Ovary (tissue), 9 donors: Measurements from ENCODE around the gene JAK2. TPM values are rescaled to one million over a fixed set of nuclear protein-coding genes. Genes with fewer than 3 reads are reported as not detected.

Experiments used
- DNase-seq, 5 donors: peaks; one replicate each; pipeline ENCODE4 v3.0.0-alpha.2; 2019 to 2020
- H3K27ac ChIP-seq, 2 donors: fragments of 200-600 bp; one replicate each; pipeline versions ENCODE4 v1.5.1 to v1.8.0; 2019 to 2022
- H3K27me3 ChIP-seq: fragments of 200-600 bp; one replicate; pipeline ENCODE4 v1.8.0; 2022
- H3K36me3 ChIP-seq: fragments of 200-600 bp; sonication (generic); one replicate; pipeline ENCODE4 v1.5.1; 2019
- H3K4me1 ChIP-seq: one replicate; pipeline ENCODE4 v1.8.1; 2013; ENCODE audit warnings: mild to moderate bottlenecking, moderate library complexity; ENCODE audit not compliant: insufficient read depth
- H3K4me3 ChIP-seq: fragments of 200-600 bp; sonication (generic); one replicate; pipeline ENCODE4 v1.5.1; 2017
- H3K9me3 ChIP-seq, 2 donors: fragments of 200-600 bp in 1 of 2; sonication (generic) in 1 of 2; one replicate each; pipeline versions ENCODE4 v1.5.1 to v1.8.1; 2013 to 2019; ENCODE audit warnings: mild to moderate bottlenecking in 1 of 2, moderate library complexity in 1 of 2
- CTCF ChIP-seq, 3 donors: fragments of 450-650 bp in 2 of 3; fragments of 200-600 bp in 1 of 3; IDR thresholded peaks; one replicate each; pipeline versions ENCODE4 v1.5.1 to v1.8.0; 2016 to 2022; ENCODE audit warnings: antibody characterized with exemption in 3 of 3, mild to moderate bottlenecking in 1 of 3
- EP300 ChIP-seq: sonication (generic); formaldehyde crosslinking; IDR thresholded peaks from one replicate; pipeline ENCODE4 v1.6.1; 2017; ENCODE audit warnings: antibody characterized with exemption
- POLR2A ChIP-seq: fragments of 450-650 bp; IDR thresholded peaks from one replicate; pipeline ENCODE4 v1.6.1; 2017; ENCODE audit warnings: antibody characterized with exemption, mild to moderate bottlenecking, moderate library complexity
- WGBS, 3 donors: extraction: QIAGEN DNeasy Blood & Tissue Kit in 1 of 3; methylation state at CpG; one replicate each; pipeline versions ENCODE4 v1.1.5 to v1.1.7; 2013 to 2017; 5-methylcytosine and 5-hydroxymethylcytosine counted together
- intact Hi-C, 4 donors: fragments of 100-400 bp; cut with DNase I; formaldehyde crosslinking; loops; one replicate each; pipeline versions ENCODE4 v1.11.0 to v1.15.1; 2022 to 2023
- polyA plus RNA-seq, 2 donors: library from polyadenylated mRNA; stranded (reverse); fragments of 200-250 nt in 1 of 2; fragments of 350-450 nt in 1 of 2; fragmentation: Illumina TruSeq in 1 of 2; extraction: RNeasy Lipid Tissue Mini Kit (QIAGEN cat#74804) in 1 of 2; gene quantifications; one replicate each; pipeline ENCODE4 v1.2.3, GENCODE V29; 2013 to 2014
- total RNA-seq, 7 donors: library from RNA; depleted of rRNA in 2 of 7; stranded (reverse); fragments of >200 nt in 2 of 7; fragmentation: NEBNext Ultra II Directional in 3 of 7; extraction: Animal tissue kit (Norgen Biotek cat#: 25700) in 3 of 7; gene quantifications; one replicate each; pipeline versions ENCODE4 v1.1.0 to v1.2.4, GENCODE V29; 2016 to 2023
- donor health status: DM: no; HTN: no; CAD: no; lungs with moderate emphysema.
- donor health status: DM: no; HTN: no; CAD: no.
- donor health status: Bipolar disorder and iron deficiency.
- donor health status: DM: yes; HTN: yes; CAD: no.
- donor health status: DM: no; HTN: no; CAD: no.
- donor health status: DM: yes; HTN: yes; CAD: no.

JAK2 gene
- total and polyA plus RNA-seq, 9 donors, result 8.6 to 31.4 (median 18.4) TPM

GRCh38 chr9:5040730-5041389 is 55.8 kb downstream of the JAK2 start:
- intact Hi-C loops, result no loop called here
- peaks cover 0 to 7% of the 10 kb centered on the region in 2 donors for H3K9me3 ChIP-seq
- TF ChIP-seq EP300, result no peak
- TF ChIP-seq POLR2A, result no peak
- TF ChIP-seq CTCF (IDR thresholded peaks at IDR 0.05), result no peak
- H3K36me3 ChIP-seq, result no peaks in the 10 kb centered on the region
- no peaks in the 10 kb centered on the region for H3K27me3 ChIP-seq
- peak in 1 of 5 donors; percentile 21 for DNase-seq
- WGBS, 3 donors, result 97% methylated on average over 47 of the region's 47 CpGs
- H3K4me1 ChIP-seq, result peaks cover 2% of the 10 kb centered on the region
- H3K27ac ChIP-seq, result no peak overlapping the region
- H3K4me3 ChIP-seq, result no peak overlapping the region

GRCh38 chr9:5041390-5042115 is 56.5 kb downstream of the JAK2 start:
- Histone ChIP-seq H3K27ac (no peak overlapping the region), H3K4me1 (peaks cover 2% of the 10 kb centered on the region), H3K27me3 (no peaks in the 10 kb centered on the region), H3K36me3 (no peaks in the 10 kb centered on the region), H3K9me3 (peaks cover 0 to 7% of the 10 kb centered on the region in 2 donors), H3K4me3 (no peak overlapping the region)
- WGBS, 3 donors, result 96 to 98% (median 97%) methylated on average over 48 of the region's 48 CpGs
- intact Hi-C loops, result no loop called here
- peak in 3 of 5 donors; percentile 17 to 32 (median 21) for DNase-seq
- TF ChIP-seq POLR2A, result no peak
- TF ChIP-seq CTCF (IDR thresholded peaks at IDR 0.05), result no peak
- TF ChIP-seq EP300, result no peak

- Histone ChIP-seq H3K27me3 (no peaks in the 10 kb centered on the region), H3K4me1 (peaks cover 2% of the 10 kb centered on the region), H3K36me3 (no peaks in the 10 kb centered on the region), H3K4me3 (no peak overlapping the region), H3K9me3 (peaks cover 0 to 7% of the 10 kb centered on the region in 2 donors), H3K27ac (no peak overlapping the region)
- 75 to 93% (median 91%) methylated on average over 26 to 30 of the region's 30 CpGs for WGBS, 3 donors
- peak in 2 of 5 donors; percentile 16 to 21 for DNase-seq
- intact Hi-C loops, result no loop called here
- TF ChIP-seq POLR2A (no peak), EP300 (no peak), CTCF (IDR thresholded peaks at IDR 0.05) (no peak)
These were observed 57.6 kb downstream of the JAK2 start for GRCh38 chr9:5042661-5043178.

GRCh38 chr9:5043381-5043780 is 58.3 kb downstream of the JAK2 start:
- DNase-seq, result no peak
- no peak for TF ChIP-seq EP300
- TF ChIP-seq POLR2A, result no peak
- no peak for TF ChIP-seq CTCF (IDR thresholded peaks at IDR 0.05)
- Histone ChIP-seq H3K4me3 (no peak overlapping the region), H3K9me3 (peaks cover 0 to 7% of the 10 kb centered on the region in 2 donors), H3K27ac (no peak overlapping the region), H3K36me3 (no peaks in the 10 kb centered on the region), H3K4me1 (peaks cover 2% of the 10 kb centered on the region), H3K27me3 (no peaks in the 10 kb centered on the region)
- intact Hi-C loops, result no loop called here
- 85 to 90% (median 90%) methylated on average over 3 of the region's 3 CpGs for WGBS, 3 donors
